ENCODE results near the gene PRTFDC1.

DNA sequence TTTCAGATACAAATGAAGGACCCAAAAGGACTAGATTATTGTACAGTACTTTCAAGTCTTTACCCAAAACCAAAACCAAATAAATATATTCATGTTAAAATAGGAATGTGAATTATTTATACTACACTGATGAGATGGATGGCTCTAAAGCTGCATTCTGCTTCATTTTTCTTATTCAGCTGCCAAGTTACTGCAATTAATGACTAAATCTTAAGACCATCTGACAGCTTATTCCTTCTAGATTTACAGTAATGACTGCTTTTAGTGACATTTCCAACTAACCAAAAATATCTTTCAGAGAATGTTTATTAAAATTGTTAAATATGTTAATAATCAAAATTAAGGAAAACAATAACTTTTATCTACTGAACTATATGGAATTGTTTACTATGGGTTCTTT is 42.7 kb upstream of the PRTFDC1 start:
- TF ChIP-seq EP300 (IDR thresholded peaks at IDR 0.05; ENCODE audit: low read depth in 2 of 2, low read length in 2 of 2): no peak
- no peak for TF ChIP-seq EP300 (CRISPR knock-in tag; IDR thresholded peaks at IDR 0.05; ENCODE audit: borderline replicate concordance)
- no peak for TF ChIP-seq IRF9 (CRISPR knock-in tag; IDR thresholded peaks at IDR 0.05; ENCODE audit: borderline replicate concordance)
